ENCODE data around the gene CTNNA2. TPM values are rescaled to one million over a fixed set of nuclear protein-coding genes. Genes with fewer than 3 reads are reported as not detected.

CTNNA2 gene
- total and polyA plus RNA-seq, 7 donors, result 0.03 to 0.36 (median 0.17) TPM; not detected in 4

DNA sequence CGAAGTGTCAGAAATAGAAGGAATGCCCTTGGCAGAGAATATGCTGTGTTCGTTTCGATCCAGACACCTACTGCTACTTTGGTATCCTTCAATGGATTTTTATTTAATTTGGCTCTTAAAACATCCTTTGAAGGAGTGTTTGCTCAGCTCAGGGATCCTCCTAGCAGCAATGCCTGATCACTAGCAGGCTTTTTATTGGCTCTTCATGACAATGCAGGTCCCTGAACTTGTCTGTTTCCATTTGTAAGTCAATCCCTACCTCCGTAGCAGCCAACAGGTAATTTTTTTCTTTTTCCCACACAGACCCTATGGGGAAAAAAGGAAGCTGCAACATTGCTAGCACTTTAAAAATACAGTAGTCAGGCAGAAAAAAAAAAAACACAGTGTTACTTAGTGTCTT, 1157.9 kb downstream of the CTNNA2 start:
- TF ChIP-seq, protein P1, sequence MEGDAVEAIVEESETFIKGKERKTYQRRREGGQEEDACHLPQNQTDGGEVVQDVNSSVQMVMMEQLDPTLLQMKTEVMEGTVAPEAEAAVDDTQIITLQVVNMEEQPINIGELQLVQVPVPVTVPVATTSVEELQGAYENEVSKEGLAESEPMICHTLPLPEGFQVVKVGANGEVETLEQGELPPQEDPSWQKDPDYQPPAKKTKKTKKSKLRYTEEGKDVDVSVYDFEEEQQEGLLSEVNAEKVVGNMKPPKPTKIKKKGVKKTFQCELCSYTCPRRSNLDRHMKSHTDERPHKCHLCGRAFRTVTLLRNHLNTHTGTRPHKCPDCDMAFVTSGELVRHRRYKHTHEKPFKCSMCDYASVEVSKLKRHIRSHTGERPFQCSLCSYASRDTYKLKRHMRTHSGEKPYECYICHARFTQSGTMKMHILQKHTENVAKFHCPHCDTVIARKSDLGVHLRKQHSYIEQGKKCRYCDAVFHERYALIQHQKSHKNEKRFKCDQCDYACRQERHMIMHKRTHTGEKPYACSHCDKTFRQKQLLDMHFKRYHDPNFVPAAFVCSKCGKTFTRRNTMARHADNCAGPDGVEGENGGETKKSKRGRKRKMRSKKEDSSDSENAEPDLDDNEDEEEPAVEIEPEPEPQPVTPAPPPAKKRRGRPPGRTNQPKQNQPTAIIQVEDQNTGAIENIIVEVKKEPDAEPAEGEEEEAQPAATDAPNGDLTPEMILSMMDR (IDR thresholded peaks at IDR 0.05), result no peak
- H3K9me3 ChIP-seq, result no peaks in the 10 kb centered on the region
- 46 to 56% (median 55%) methylated on average over 4 of the region's 4 CpGs for WGBS, 3 donors

DNA sequence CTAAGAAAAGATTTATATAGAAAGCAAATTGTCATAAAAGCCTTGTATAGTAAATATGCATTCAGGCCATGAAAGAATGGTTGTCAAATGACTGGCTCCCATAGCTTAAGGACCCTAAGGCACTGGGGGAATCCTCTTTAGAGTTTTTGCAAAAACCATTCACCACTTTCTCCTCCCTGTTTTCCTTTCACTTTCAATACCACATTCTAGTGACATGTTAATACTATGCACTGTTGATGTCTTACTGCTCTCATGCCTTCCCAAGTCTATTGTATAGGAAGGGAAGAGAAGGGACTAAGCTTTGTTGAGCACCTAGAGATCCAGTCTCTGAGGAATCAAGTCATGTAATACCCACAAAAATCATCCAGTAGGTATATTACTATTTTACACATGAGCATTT, 1174.7 kb downstream of the CTNNA2 start:
- intact Hi-C loops (cut with DNase I), result no loop called here
- DNase-seq (no peak), ATAC-seq (no peak)
- Histone ChIP-seq H3K27me3 (ENCODE audit: insufficient read depth in 3 of 3, low read length in 2 of 3) (no peaks in the 10 kb centered on the region), H3K27ac (no peak overlapping the region), H3K36me3 (ENCODE audit: insufficient read depth in 1 of 2, low read depth in 1 of 2) (no peaks in the 10 kb centered on the region), H3K4me1 (no peaks in the 10 kb centered on the region), H3K4me3 (no peak overlapping the region), H3K9me3 (no peaks in the 10 kb centered on the region)
- TF ChIP-seq, protein P1 (IDR thresholded peaks at IDR 0.05), result no peak

More for the DNA sequence above, 1157.9 kb downstream of the CTNNA2 start:
- H3K4me3 ChIP-seq, result no peak overlapping the region
- ATAC-seq, result no peak
- H3K36me3 ChIP-seq (ENCODE audit: insufficient read depth in 1 of 2, low read depth in 1 of 2), result no peaks in the 10 kb centered on the region
- no peaks in the 10 kb centered on the region for H3K27me3 ChIP-seq (ENCODE audit: insufficient read depth in 3 of 3, low read length in 2 of 3)
- H3K27ac ChIP-seq, result no peak overlapping the region
- intact Hi-C loops (cut with DNase I), result no loop called here
- H3K4me1 ChIP-seq, result no peaks in the 10 kb centered on the region
- no peak for DNase-seq

DNA sequence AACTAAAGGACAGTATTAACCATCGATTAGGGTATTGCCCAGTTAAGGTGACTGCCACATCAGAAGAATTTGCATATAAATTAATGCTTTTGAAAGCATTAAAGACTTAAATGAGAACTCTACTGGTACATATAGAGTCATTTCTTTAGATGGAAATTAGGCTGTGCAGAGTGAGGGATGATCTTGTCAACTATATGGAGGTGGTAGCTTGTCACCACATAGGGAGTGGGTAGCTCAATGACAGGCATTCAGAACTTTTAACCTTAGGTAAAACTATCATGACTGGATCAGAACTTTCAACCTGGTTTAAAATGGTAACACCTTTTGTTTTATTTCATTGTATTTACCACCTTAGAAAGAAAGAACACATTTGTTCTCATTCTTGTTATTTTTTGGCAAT, 1176.3 kb downstream of the CTNNA2 start:
- no peak for ATAC-seq
- TF ChIP-seq, protein P1 (IDR thresholded peaks at IDR 0.05), result no peak
- Histone ChIP-seq H3K36me3 (ENCODE audit: insufficient read depth in 1 of 2, low read depth in 1 of 2) (no peaks in the 10 kb centered on the region), H3K27me3 (ENCODE audit: insufficient read depth in 3 of 3, low read length in 2 of 3) (no peaks in the 10 kb centered on the region), H3K9me3 (no peaks in the 10 kb centered on the region), H3K27ac (no peak overlapping the region), H3K4me3 (no peak overlapping the region), H3K4me1 (no peaks in the 10 kb centered on the region)
- intact Hi-C loops (cut with DNase I), result no loop called here
- 53 to 71% (median 54%) methylated on average over 1 of the region's 1 CpG for WGBS, 3 donors
- DNase-seq, result no peak
